Astrocyte of the cerebellum (primary cell): ENCODE measurements around the gene RCL1.
"Not testable (repeated sequence)": the region's sequence is repeated elsewhere in the genome, so short reads cannot be mapped to it uniquely, and the experiment has no call there.

Experiments used
- DNase-seq: peaks from one replicate; pipeline ENCODE4 v3.0.0-alpha.2; 2011; ENCODE audit warnings: low read depth
- H3K4me3 ChIP-seq: 2 replicates; pipeline ENCODE4 v1.5.1; 2011; ENCODE audit warnings: mild to moderate bottlenecking, low read depth, low read length, moderate library complexity
- CTCF ChIP-seq: IDR thresholded peaks from 2 replicates; pipeline ENCODE4 v1.5.1; 2012; ENCODE audit warnings: low read length, low read depth, moderate library complexity, mild to moderate bottlenecking; ENCODE audit errors: missing control alignments
- in situ Hi-C: cut with HindIII; loops from 2 replicates; pipeline ENCODE4 v1.10.0; 2017; ENCODE audit warnings: low sequenced_read_pairs

Gene RCL1, protein sequence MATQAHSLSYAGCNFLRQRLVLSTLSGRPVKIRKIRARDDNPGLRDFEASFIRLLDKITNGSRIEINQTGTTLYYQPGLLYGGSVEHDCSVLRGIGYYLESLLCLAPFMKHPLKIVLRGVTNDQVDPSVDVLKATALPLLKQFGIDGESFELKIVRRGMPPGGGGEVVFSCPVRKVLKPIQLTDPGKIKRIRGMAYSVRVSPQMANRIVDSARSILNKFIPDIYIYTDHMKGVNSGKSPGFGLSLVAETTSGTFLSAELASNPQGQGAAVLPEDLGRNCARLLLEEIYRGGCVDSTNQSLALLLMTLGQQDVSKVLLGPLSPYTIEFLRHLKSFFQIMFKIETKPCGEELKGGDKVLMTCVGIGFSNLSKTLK

DNA sequence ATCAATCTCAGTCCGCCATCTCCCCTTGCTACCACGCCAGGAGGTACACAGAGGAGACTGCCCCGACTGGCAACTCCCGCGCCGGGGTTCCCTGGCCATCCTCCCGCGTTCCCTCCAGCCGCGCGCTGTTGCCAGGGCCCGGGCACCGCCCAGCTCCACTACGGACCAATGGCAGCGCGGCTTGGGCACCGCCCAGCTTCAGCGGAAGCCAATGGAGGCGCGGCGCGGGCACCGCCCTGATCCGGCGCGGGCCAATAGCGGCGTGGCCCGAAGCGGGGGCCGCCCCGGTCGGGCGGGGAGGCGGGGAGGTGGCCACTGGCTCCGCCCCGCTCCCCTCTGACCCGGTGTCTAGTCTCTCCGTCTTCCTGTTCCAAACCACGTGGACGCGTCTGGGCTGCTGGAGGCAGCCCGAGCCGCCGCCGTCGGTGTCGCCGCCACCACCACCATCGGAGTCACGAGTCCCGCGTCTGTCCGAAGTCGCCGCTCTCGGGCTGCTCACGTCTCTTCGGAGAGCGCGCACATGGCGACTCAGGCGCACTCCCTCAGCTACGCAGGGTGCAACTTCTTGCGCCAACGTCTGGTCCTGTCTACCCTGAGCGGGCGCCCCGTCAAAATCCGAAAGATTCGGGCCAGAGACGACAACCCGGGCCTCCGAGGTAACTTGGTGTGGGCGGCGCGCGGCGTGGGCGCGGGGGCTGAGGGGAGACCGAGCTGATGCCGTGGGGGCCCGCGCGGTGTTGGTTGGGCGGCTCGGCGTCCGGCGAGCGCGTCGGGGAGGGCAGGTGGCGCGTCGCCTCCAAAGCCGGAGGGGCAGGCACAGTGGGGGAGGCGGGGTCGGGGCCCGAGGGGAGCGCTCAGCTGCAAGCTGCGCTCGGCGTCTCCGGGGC is at the start of gene RCL1:
Gene RCL1 (plus strand): TSS at position 373 of the 887 bp plus-strand sequence. CDS start 148 bp downstream, at position 521.
- in situ Hi-C loops = no loop called here
- TF ChIP-seq CTCF = no peak
- H3K4me3 ChIP-seq = peak within 1 kb of the TSS; percentile 86
- peak; percentile 84 for DNase-seq

GRCh38 chr9:4743131-4743875 is 49.4 kb upstream of the RCL1 start:
- in situ Hi-C loops = no loop called here
- no peak overlapping the region for H3K4me3 ChIP-seq
- DNase-seq = no peak
- TF ChIP-seq CTCF = no peak

GRCh38 chr9:4746278-4747030 is 46.3 kb upstream of the RCL1 start:
- no peak for DNase-seq
- no peak overlapping the region for H3K4me3 ChIP-seq
- TF ChIP-seq CTCF = no peak
- in situ Hi-C loops = no loop called here

GRCh38 chr9:4748612-4749011 is 44.1 kb upstream of the RCL1 start:
- in situ Hi-C loops = no loop called here
- no peak for TF ChIP-seq CTCF
- no peak overlapping the region for H3K4me3 ChIP-seq
- no peak for DNase-seq

- H3K4me3 ChIP-seq = no peak overlapping the region
- peak; percentile 45 for DNase-seq
- peak; percentile 39 for TF ChIP-seq CTCF
- in situ Hi-C loops = no loop called here
Observed at GRCh38 chr9:4750023-4750673, 42.6 kb upstream of the RCL1 start.

DNA sequence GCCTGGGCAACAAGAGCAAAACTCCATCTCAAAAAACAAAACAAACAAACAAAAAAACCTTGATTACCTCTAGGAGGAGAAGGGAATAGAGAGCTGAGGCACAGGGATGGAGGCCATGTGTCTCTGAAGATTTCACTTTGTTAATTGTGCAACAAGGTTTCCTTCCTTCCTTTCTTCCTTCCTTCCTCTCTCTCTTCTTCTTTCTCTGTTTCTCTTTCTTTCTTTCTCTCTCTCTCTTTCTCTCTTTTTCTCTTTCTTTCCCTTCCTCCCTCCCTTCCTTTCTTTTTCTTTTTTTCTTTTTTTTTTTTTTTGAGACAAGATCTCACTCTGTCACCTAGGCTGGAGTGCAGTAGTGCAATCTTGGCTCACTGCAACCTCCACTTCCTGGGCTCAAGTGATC is 38.2 kb upstream of the RCL1 start:
- H3K4me3 ChIP-seq, DNase-seq, in situ Hi-C loops: not testable (repeated sequence)
